AG04450 (cell line): ENCODE results near the gene CCNF. TPM values are rescaled to one million over a fixed set of nuclear protein-coding genes. Genes with fewer than 3 reads are reported as not detected.

Experiments used
- CTCF ChIA-PET: fragments of 300-600, 350-600 bp; formaldehyde crosslinking; extraction: SDS; loops from one replicate; lab custom pipeline; 2022; ENCODE audit warnings: antibody characterized with exemption, inconsistent platforms; lab: Charles Lee
- POLR2A ChIA-PET: fragments of 350-600 bp; formaldehyde crosslinking; extraction: SDS; loops from one replicate; lab custom pipeline; 2021; ENCODE audit warnings: antibody characterized with exemption, inconsistent platforms; lab: Yijun Ruan, JAX
- DNase-seq: peaks from one replicate; pipeline ENCODE4 v3.0.0-alpha.2; 2011; ENCODE audit warnings: low read depth, low spot score
- H3K27ac ChIP-seq: one replicate; pipeline ENCODE4 v1.5.1; 2012; ENCODE audit warnings: low read depth, low read length, control low read depth
- H3K27me3 ChIP-seq: one replicate; pipeline ENCODE4 v1.6.0; 2012; ENCODE audit warnings: low read length; ENCODE audit not compliant: control insufficient read depth, insufficient read depth
- H3K4me3 ChIP-seq: 2 replicates; pipeline ENCODE4 v1.5.1; 2011; ENCODE audit warnings: mild to moderate bottlenecking, low read depth, low read length, control low read depth
- H3K9me3 ChIP-seq: 2 replicates; pipeline ENCODE4 v1.5.1; 2012; ENCODE audit warnings: low read length; ENCODE audit not compliant: control insufficient read depth, insufficient read depth
- polyA plus RNA-seq: library from polyadenylated mRNA; depleted of rRNA; stranded (reverse); fragments of >200 nt; gene quantifications from 2 replicates; pipeline ENCODE4 v1.2.3, GENCODE V29; 2011
- TF ChIP-seq, protein P1 (sequence below): IDR thresholded peaks from 2 replicates; pipeline ENCODE4 v1.5.1; 2011; ENCODE audit warnings: low read depth, low read length, control low read depth, inconsistent platforms

The CCNF gene
- polyA plus RNA-seq, 1 experiment = 2.3 TPM

- DNase-seq = no peak
- POLR2A ChIA-PET = interaction anchor here (0.5 kb wide), 1 partner anchor 39 kb away, joined by 4 read pairs; no protein-coding TSS in a partner anchor
- H3K27ac ChIP-seq = no peak overlapping the region
- CTCF ChIA-PET = interaction anchor here (0.7 to 3.8 kb wide), 3 partner anchors 11 to 16 kb away, joined by 3 to 30 read pairs (median 6); partner anchors contain the start of gene TBC1D24
- no peak overlapping the region for H3K4me3 ChIP-seq
- TF ChIP-seq, protein P1, sequence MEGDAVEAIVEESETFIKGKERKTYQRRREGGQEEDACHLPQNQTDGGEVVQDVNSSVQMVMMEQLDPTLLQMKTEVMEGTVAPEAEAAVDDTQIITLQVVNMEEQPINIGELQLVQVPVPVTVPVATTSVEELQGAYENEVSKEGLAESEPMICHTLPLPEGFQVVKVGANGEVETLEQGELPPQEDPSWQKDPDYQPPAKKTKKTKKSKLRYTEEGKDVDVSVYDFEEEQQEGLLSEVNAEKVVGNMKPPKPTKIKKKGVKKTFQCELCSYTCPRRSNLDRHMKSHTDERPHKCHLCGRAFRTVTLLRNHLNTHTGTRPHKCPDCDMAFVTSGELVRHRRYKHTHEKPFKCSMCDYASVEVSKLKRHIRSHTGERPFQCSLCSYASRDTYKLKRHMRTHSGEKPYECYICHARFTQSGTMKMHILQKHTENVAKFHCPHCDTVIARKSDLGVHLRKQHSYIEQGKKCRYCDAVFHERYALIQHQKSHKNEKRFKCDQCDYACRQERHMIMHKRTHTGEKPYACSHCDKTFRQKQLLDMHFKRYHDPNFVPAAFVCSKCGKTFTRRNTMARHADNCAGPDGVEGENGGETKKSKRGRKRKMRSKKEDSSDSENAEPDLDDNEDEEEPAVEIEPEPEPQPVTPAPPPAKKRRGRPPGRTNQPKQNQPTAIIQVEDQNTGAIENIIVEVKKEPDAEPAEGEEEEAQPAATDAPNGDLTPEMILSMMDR = no peak
- H3K9me3 ChIP-seq = no peaks in the 10 kb centered on the region
- H3K27me3 ChIP-seq = no peaks in the 10 kb centered on the region
Measured at GRCh38 chr16:2485811-2486507, 56.7 kb downstream of the CCNF start.

- ChIA-PET CTCF (interaction anchor here (0.9 kb wide), 1 partner anchor 14 kb away, joined by 6 read pairs; no protein-coding TSS in a partner anchor), POLR2A (interaction anchor here (0.5 kb wide), 1 partner anchor 40 kb away, joined by 4 read pairs; no protein-coding TSS in a partner anchor)
- DNase-seq = no peak
- no peak overlapping the region for H3K4me3 ChIP-seq
- no peaks in the 10 kb centered on the region for H3K27me3 ChIP-seq
- no peak overlapping the region for H3K27ac ChIP-seq
- H3K9me3 ChIP-seq = no peaks in the 10 kb centered on the region
- TF ChIP-seq, protein P1 = no peak
Measured at GRCh38 chr16:2486645-2487516, 57.6 kb downstream of the CCNF start.

DNA sequence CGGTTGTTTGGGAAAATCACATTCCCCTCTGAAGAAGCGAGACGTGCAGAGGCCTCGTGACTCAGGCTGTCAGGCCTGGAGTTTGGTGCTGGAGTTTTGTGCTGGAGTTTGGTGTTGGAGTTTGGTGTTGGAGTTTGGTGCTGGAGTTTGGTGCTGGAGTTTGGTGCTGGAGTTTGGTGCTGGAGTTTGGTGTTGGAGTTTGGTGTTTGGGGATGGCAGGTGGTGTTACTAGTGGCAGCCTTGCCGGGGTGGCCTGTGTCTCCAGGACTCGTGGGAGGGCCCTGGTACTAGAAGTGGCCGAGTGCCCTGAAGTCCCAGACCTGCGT is 58.2 kb downstream of the CCNF start:
- Histone ChIP-seq H3K27me3 (no peaks in the 10 kb centered on the region), H3K9me3 (no peaks in the 10 kb centered on the region), H3K4me3 (no peak overlapping the region), H3K27ac (no peak overlapping the region)
- ChIA-PET POLR2A (no interaction called here), CTCF (interaction anchor here (4.0 kb wide), 1 partner anchor 14 kb away, joined by 23 read pairs; no protein-coding TSS in a partner anchor)
- TF ChIP-seq, protein P1 = no peak
- DNase-seq = no peak

GRCh38 chr16:2487903-2488531 is 58.8 kb downstream of the CCNF start:
- TF ChIP-seq, protein P1 = no peak
- DNase-seq = no peak
- ChIA-PET CTCF (interaction anchor here (4.0 kb wide), 1 partner anchor 13 kb away, joined by 23 read pairs; no protein-coding TSS in a partner anchor), POLR2A (interaction anchor here (0.6 to 0.7 kb wide), 2 partner anchors 333 to 725 kb away, joined by 10 to 11 read pairs; partner anchors contain the start of gene TRAF7)
- H3K9me3 ChIP-seq = no peaks in the 10 kb centered on the region
- no peak overlapping the region for H3K4me3 ChIP-seq
- no peak overlapping the region for H3K27ac ChIP-seq
- no peaks in the 10 kb centered on the region for H3K27me3 ChIP-seq
